GM19467 (cell line): ENCODE measurements around the gene FOXL3.
"Not testable (repeated sequence)": the region's sequence is repeated elsewhere in the genome, so short reads cannot be mapped to it uniquely, and the experiment has no call there.

Experiments
- ATAC-seq: cut with Tn5 transposase; IDR thresholded peaks from one replicate; pipeline ENCODE4 v1.9.1; 2021; ENCODE audit warnings: mild to moderate bottlenecking, moderate library complexity; ENCODE audit not compliant: unreplicated experiment

The FOXL3 gene

DNA sequence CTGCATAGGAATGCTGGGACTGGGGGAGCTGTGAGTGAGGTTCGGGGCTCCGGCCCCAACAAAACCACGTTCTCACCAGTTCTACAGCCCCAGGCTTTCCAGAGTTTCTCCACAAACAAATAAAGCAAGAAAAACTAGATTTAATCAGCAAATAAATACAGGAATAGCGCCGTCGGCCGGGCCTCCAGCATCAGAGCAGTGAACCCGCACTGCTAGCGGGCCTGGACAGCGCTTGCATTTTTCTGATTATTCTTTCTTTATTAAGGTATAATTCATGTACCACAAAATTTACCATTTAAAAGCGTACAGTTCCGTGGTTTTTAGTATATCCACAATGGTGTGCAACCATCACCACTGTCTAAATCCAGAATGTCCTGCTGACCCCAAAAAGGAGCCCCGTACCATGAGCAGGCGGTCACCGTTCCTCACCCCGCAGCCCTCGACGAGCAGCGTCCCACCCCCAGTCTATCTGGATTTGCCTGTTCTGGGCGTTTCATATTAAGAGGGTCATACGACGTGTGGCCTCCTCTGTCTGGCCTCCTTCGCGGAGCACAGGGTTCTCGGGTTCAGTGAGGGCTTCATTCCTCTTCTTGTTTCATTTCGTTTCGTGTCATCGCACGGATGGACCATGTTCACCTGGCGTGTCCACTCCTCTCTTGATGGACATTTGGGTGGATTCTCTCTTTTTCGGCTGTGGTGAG is 35.5 kb upstream of the FOXL3 start:
- no peak for ATAC-seq

DNA sequence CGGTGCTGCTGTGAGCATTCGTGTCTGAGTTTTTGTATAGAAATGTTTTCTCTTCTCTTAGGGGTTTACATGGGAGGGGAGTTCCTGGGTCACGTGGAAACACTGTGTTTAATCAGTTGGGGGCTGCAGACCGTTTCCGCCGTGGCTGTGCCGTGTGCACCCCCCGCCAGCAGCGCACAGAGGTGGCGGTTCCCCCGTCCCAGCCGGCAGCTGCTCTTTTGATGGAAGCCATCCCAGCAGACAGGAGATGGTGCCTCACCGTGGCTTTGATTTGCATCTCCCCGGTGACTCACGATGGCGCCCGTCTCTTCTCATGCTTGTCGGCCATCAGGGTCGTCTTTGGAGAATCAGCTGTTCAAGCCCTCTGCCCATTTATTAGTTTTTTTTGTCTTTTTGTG is 34.9 kb upstream of the FOXL3 start:
- no peak for ATAC-seq

DNA sequence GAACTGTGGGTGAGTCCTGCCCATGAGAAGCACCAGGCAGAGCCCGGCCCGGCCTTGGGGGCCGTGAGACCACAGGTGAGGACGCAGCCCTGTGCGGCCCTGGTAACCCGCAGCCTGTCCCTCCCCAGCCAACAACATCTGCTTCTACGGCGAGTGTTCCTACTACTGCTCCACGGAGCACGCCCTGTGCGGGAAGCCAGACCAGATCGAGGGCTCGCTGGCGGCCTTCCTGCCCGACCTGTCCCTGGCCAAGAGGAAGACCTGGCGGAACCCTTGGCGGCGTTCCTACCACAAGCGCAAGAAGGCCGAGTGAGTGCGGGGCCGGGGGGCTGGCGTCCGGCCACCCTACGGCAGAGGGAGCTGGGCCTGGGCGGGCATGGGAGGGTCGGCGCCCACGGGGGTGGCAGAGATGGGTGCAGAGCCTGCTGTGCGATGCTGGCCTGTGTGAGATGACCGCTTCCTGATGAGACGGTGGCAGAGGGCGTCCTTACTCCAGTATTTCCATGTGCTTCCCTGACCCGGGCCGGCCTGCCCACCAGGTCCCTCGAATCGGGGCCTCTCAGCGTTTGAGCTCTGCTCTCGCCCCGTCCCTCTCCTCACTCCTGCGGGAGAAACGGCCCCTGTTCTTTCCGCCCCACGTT is 34.1 kb upstream of the FOXL3 start:
- no peak for ATAC-seq

DNA sequence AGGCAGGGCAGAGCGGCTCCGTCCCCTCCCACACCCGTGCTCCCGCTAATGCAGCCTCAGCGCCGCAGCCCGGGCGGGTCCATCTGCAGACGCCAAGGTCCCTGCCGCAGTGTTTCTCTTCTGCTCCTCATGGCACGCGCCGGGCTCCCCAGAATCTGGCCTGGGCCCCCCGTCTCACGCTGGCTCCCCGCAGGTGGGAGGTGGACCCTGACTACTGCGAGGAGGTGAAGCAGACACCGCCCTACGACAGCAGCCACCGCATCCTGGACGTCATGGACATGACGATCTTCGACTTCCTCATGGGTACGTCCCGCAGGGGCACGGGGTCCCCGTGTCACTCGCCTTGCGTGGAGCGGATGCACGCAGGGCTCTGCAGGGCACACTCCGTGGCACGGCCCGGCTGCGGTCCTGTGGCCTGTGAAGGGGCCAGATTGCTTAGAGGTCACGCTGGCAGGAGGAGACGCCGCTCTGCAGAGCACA is 33.5 kb upstream of the FOXL3 start:
- ATAC-seq: no peak

DNA sequence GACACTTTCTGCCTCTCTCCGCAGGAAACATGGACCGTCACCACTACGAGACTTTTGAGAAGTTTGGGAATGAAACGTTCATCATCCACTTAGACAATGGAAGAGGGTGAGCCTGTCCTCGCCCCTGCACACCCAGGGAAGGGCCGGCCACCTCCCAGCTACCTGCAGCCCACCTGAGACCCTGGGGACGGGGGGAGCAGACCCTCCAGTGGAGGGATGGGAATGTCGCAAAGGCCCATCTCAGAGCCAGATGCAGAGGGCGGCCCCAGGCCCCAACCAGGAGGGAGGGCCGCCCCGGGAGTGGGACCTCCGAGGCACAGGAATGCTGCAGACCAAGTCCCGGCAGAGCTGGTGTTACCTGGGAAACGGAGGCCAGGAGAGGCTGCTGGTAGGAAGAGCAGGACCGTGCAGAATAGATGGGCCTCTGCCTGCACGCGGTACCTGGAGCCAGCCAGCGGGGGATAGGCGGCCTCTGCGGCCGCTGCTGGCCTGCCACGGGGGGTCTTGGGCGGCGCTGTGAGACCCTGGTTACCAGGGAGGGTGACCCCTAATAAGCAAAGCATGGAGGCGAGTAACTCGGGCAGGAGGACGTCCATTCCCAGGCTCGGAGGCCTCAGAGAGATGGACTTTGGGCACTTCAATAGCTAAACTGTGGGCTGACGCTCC is 32.9 kb upstream of the FOXL3 start:
- ATAC-seq: no peak

DNA sequence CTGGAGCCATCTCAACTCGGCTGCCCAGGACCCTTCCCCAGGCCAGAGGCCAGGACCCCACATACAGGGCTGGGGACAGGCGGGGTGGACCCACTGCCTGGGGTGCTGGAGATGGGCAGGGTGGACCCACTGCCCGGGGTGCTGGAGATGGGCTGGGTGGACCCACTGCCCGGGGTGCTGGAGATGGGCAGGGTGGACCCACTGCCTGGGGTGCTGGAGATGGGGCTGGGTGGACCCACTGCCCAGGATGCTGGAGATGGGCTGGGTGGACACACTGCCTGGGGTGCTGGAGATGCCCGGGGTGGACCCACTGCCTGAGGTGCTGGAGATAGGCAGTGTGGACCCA is 32.4 kb upstream of the FOXL3 start:
- ATAC-seq: no peak

DNA sequence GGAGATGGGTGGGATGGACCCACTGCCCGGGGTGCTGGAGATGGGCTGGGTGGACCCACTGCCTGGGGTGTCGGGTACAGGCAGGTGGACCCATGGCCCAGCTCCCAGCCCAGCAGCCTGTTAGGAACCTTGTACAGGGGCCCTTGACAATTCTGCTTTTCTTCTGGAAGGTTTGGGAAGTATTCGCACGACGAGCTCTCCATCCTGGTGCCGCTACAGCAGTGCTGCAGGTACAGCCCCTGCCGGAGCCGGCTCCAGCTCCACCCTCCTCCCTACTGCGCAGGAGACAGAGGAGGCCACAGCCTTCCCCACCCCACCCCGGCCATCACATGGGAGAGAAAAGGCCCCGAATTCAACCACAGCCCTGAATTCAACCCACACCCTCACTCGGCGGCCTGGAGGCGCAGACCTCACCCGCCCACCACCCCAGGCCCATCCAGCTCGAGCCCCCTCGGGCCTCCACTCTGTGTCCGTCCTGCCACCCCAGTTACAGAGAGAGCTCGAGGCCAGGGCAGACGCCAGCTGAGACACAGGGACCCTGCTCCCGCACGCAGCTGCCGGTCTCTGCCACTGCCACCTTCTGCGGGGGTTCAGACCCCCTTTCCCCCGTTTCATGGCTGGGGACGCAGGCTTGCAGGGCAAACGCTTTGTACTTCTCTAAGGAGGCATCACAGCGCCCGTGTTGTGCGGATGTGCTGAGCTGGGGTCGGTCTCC is 31.3 kb upstream of the FOXL3 start:
- ATAC-seq: no peak

DNA sequence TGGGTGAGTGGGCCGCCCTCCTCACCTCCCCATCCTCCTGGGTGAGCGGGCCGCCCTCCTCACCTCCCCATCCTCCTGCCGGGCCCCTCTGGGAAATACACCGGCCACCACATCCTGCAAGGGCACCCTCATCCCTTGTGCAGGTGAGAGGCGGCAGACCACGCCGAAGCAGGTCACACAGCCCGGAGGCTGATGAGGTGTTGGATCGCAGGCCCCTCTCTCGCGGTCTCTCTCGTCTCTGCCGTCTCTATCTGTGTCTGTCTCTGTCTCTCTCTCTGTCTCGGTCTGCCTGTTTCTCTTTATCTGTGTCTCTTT is 30.8 kb upstream of the FOXL3 start:
- no peak for ATAC-seq

DNA sequence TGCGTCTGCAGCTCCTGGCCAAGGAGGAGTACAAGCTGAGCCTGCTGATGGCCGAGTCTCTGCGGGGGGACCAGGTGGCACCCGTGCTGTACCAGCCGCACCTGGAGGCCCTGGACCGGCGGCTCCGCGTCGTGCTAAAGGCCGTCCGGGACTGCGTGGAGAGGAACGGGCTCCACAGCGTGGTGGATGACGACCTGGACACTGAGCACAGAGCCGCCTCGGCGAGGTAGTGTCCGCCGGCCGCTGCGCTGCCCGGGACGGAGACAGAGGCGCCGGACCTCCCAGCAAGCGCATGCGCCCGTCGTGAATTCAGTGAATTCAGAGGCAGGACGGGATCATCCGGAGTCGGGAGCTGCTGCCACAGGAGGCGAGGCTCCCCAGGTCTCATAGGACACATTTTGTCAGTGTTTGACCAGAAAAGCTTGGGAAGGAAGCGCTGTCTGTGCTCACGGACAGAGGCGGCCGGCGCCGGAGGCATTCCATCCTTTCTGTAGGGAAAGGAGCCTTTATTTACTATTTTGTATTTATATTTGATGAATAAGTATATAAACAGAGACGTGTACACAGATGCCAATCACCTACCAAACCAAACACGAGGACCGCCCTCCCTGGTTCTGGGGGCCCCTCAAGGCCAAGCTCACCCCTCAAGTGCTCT is 30.1 kb upstream of the FOXL3 start:
- no peak for ATAC-seq

DNA sequence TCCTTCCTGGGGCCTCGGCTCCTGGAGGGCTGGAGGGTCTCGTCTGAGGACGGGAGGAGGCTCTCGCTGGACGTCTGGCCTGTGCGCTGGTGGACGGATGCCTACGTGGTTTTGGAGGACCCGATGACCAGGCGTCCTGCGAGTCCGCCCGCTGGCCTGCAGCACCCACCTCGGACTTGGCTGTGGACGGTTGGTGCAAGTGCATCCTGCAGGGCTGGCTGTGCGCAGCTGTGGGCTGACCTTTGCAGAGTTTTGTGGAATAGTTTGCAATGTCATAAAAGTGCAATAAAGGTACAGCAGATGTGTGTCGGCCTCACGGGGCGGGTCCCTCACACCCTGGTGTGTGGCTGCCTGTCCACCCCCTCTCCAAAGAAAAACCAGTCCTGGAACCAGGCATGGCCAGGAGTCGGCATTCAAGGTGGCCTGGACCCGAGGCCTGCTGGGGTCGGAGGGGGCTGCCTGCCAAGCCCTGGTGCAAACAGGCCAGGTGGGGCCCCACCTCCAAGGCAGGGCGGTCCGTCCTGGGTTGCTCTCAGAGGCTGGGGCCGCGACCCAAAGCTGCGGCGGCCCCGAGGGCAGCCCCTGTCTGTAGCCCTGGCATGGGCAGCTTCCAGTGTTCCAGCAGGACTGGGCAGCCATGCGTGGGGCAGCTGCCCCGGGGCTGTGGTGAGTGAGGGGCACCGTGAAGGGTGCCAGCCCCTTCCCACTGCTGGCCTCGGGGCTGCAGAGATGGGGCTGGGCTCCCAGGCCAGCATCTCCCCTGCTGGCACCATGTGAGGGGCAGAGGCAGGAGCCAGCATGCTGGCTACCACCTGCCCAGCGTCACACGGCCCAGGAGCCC is 29.3 kb upstream of the FOXL3 start:
- no peak for ATAC-seq

DNA sequence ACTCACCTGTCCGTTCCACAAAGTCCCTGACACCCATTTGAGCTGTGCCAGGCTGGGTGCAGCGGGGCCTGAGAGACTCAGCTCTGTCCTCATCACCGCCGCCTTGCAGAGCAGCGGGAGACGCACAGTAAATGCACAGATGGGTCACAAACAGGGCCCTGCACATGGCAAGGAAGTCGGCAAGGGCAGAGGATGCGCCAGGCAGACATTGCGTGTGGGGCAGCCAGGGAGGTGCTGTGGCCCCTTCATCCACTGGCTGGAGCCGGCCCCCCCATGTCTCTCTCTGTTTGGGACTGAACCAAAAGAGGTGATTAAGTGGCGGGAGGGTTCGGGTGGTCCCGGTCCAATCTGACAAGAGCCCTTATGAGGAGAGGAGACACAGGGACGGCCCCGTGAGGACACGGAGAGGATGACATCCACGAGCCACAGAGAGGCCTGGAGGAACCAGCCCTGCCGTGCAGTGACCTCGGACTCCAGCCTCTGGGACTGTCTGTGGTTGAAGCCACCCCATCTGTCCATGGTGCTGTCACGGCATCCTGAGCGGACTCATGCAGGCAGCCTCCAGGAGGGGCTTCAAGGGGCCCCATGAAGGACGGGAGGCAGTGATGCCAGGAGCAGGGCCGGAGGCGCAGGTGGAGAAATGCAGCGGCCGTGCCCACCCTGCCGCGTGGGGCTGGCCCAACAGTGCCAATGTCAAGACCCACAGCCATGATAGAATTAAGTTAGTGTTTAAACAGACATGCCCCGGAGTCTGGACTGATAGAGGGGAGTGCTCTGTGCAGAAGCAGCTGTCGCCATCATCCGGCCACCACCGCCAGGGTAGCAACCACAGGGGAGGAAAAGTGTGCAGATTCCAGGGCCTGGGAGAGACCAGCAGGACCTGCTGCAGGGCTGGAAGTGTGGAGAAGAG is 28.4 kb upstream of the FOXL3 start:
- no peak for ATAC-seq

DNA sequence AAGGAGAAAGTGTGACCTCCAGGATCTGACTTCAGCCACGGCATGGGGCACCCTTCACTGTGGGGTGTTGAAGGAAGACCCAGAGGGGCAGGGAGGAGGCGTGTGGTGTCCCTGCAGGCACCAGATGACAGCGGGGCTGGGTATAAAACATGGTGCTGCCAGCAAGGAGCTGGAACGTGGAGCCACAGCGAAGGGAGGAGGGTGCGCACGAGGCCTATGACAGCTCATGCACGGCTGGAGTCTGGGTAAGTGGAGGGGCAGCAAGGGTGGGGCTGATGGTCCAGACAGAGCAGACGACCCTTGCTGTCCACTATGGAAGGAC is 27.8 kb upstream of the FOXL3 start:
- no peak for ATAC-seq

DNA sequence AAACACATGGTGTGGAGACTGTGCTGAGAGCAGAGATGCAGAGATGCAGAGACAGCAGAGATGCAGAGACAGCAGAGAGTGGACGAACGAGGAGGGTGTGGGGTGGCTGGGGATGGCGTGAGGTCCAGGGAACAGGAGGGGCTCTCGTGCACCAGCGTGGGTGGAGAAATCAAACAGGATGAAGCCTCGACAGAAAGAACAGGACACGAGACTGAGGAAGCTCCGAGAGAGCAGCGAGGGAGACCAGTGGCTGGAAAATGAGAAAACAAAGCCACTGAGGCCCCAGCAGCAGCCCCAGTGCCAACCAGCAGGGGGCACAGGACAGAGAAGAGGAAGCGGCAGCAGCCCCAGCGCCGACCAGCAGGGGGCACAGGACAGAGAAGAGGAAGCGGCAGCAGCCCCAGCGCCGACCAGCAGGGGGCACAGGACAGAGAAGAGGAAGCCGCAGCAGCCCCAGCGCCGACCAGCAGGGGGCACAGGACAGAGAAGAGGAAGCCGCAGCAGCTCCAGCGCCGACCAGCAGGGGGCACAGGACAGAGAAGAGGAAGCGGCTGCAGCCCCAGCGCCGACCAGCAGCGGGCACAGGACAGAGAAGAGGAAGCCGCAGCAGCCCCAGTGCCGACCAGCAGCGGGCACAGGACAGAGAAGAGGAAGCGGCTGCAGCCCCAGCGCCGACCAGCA is 27.2 kb upstream of the FOXL3 start:
- not testable (repeated sequence) for ATAC-seq

DNA sequence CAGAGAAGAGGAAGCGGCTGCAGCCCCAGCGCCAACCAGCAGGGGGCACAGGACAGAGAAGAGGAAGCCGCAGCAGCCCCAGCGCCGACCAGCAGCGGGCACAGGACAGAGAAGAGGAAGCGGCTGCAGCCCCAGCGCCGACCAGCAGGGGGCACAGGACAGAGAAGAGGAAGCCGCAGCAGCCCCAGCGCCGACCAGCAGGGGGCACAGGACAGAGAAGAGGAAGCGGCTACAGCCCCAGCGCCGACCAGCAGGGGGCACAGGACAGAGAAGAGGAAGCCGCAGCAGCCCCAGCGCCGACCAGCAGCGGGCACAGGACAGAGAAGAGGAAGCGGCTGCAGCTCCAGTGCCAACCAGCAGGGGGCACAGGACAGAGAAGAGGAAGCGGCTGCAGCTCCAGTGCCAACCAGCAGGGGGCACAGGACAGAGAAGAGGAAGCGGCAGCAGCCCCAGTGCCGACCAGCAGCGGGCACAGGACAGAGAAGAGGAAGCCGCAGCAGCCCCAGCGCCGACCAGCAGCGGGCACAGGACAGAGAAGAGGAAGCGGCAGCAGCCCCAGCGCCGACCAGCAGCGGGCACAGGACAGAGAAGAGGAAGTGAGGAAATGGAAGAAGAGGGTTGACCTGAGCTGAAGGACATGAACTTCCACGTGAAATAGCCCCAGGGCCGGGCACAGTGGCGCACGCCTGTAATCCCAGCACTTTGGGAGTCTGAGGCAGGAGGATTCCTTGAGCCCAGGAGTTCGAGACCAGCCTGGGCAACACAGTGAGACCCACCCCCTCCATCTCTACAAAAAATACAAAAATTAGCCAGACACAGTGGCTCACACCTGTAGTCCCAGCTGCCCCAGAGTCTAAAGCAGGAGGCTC is 26.3 kb upstream of the FOXL3 start:
- ATAC-seq: not testable (repeated sequence)

DNA sequence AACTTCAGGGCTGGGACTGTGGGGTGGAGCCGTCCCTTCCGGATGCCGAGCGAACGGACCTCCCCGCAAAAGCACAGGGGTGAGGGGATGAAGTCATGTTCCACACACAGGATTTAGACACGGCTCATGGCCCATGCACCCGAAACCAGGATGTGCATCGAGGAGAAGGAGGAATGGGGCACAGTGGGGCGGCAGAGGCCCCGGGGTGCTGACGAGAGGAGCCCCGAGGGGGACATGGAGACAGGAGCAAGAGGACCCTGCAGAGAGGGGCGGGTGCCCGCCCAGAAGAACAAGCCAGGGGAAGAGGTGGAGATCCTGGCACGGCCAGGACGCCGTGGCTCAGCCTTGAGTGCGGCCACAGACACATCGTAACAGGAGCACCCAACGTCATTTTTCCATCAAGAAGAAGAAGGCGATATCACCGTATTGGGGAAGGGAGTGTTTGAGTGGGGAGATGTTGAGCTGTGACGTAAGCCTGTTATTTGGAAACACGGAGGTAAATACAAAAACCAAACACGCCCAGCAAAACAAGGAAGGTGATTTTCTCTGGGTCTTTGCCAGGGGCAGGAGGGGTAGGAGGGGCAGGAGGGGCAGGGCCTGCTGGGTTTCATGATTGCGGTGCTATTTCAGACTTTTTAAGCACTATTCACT is 25.3 kb upstream of the FOXL3 start:
- ATAC-seq: no peak

DNA sequence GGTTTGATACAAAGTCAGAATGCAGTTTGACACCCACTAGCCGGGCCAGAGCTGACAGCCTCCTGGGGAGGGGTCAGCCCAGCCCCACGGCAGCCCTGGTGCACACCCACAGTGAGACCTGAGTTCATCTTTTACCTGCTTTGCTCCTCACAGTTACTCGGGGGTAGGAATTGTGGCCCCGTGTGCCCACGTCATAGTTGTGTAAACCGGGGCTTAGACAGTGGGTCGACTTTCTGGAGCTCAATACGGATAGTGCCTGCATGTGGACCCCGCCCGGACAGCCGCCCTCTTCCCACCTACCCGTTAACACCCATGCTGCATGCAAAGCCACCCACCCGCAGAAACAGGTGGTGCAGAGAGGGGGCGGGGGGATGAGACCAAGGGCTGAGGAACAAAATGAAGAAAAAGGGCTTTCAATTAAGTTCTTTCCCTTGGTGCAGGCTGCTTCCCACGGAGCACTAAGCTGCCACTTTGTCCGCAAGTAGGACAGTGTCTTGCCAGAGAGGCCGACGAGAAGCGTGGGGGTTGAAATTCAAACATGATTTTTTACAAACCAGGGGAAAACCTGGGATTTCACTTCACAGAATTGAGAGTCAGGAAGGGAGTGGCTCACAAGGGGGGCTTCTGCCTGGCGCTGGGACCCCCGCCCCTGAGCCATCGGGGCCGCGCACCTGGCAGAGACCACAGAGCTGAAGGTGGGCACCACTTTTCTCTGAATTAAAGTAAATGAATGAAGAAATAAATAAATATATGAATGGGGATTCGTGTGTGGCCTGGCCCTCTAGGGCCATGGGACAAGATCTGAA is 24.6 kb upstream of the FOXL3 start:
- no peak for ATAC-seq
